GM18907 (cell line): ENCODE data around the gene CCDC91.

ENCODE experiments used
- ATAC-seq: cut with Tn5 transposase; IDR thresholded peaks from one replicate; pipeline ENCODE4 v1.9.1; 2021; ENCODE audit warnings: mild to moderate bottlenecking, moderate library complexity; ENCODE audit not compliant: unreplicated experiment

The CCDC91 gene

GRCh38 chr12:28513983-28514382 lies 323.7 kb downstream of the CCDC91 start:
- ATAC-seq: no peak

DNA sequence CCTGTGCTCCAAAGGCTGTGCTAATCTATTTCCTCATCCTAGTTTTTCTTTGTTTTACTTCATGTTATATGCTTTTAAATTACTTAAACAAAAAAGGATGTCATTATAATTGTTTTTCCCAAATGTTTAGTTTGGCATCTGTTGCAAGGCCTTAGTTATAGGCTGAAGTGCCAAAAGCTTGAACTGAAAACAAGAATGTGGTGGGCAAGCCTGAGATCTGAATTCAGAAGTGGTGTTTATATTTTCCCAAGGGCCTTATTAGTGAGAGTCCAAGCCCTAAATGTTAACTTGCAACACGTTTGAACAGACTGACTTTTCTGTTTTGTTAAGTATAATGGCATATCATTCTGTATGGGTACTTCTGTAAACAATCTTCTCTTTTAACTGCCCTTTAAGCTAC lies 326.8 kb downstream of the CCDC91 start:
- ATAC-seq: no peak

DNA sequence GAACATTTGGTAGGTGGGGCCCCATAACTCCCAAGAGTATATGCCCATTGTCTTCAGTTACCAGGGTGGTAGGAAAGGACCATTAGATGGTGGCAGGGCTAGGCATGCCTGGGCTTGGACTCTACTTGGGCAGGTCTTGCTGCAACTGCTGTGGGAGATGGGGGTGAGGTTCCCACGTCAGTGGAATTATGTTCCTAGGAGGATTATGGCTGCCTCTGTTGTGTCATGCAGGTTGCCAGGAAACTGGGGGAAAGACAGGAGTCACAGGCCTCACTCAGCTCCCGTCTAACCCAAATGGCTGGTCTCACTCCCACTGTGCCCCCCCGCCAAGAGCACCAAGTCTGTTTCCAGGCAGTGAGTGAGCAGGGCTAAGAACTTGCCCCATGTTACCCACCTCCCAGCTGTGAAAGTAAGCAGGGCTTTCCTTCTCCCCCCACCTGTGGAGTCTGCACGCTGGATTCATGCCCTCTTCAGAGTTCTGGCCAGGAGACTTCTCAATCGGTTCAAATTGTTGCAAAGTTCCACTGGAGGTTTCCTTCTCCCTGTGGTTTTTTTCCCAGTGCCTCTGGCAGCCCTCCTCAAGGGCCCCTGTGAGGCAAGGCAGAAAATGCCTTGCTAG lies 337.5 kb downstream of the CCDC91 start:
- ATAC-seq: no peak

DNA sequence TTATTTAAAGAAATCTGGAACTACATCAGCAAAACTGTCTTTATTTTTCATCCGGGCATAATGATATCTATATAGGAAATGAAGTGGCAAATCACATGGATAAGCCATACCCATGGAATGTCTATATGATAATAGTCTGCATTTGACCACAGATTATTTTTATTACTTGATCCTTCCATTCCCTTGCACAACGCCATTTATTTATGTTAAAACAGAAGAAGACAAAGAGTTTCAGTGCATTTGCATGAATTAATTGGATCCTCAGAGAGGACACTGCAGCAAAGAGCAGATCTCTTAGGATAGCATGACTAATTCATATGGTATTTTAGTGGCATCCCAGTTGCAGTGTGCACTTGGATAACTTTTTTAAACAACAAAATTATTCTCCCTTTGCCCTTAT lies 345.0 kb downstream of the CCDC91 start:
- no peak for ATAC-seq

GRCh38 chr12:28536088-28536487 lies 345.8 kb downstream of the CCDC91 start:
- ATAC-seq: no peak

GRCh38 chr12:28537474-28537873 lies 347.2 kb downstream of the CCDC91 start:
- no peak for ATAC-seq

GRCh38 chr12:28539691-28540323 lies 349.6 kb downstream of the CCDC91 start:
- no peak for ATAC-seq

- ATAC-seq: no peak
Measured at GRCh38 chr12:28540324-28540714, 350.1 kb downstream of the CCDC91 start.

DNA sequence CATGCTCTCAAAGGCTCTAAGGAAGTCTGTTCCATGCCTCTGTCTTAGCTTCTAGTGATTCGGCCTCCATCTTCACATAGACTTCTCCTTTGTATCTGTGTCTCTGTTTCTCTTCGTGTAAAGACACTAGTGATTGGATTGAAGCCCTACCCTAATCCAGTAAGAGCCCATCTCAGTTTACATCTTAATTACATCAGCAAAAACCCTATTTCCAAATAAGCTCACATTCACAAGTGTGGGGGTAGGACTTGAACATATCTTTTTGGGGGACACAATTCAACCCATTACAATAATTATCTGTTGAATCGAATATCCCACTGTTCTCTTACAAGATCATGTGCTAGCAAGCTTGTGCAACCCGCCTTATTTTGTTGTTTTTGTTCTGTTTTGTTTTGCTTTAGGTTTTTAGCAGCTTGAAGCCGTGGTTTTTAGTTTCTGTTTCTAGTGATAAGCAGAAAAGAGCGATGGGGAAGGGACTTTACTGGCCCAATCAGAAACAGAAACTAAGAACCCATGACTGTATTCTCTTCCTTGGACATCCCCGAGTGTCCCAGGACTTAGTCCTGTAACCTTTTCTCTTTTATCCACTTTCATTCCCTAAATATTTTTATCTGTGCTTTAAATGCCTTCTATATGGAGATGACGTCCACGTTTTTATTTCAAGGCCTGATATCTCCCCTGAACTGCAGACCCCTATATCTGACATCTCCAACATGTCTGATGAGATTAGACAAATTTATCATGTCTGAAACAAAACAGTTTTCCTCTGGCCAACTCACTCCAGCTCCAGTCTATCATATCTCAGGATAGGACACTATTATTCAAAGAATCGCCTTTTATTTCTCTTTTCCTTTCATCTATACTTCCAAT lies 353.0 kb downstream of the CCDC91 start:
- peak; percentile 64 for ATAC-seq

- no peak for ATAC-seq
Measured at GRCh38 chr12:28550757-28551704, 360.8 kb downstream of the CCDC91 start.

GRCh38 chr12:28552251-28552970 lies 362.2 kb downstream of the CCDC91 start:
- no peak for ATAC-seq

DNA sequence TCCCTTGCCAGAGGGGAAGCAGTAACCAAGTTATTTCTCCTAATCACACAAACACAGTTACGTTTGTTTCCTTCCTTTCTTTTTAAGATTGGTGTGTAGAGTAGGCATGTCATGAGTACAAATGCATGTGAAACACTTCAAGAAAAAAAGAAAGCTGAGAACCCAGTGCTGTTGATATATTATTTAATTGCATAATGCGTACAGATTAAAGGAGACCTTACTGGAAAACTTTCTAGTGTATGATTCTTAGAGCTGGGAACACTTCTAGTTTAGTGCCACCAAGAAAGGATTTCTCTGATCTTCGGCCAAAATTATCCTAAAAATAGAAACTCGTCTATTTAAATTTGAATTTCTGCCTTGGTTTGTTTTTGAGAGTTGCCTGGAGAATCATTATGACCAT lies 365.5 kb downstream of the CCDC91 start:
- no peak for ATAC-seq

- ATAC-seq: no peak
Measured at GRCh38 chr12:28558250-28558649, 368.0 kb downstream of the CCDC91 start.

DNA sequence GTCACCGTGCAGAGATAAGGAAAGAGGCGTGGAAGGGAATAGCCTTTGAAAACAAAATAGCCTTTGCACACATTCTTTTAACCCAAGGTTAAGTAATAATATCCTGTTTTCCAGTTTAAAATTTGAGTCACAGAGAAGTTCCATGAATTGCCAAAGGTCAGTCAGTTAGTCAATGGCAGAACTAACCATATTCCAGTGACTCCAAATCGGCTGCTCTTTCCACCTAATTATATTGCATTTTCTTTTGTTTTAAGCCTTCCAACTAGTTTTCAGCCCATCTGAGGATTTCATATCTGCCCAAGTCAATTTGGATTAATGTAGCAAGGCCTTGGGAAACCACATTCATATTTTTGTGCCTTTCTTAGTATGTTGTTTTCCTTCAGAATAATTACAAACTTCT lies 373.0 kb downstream of the CCDC91 start:
- no peak for ATAC-seq

DNA sequence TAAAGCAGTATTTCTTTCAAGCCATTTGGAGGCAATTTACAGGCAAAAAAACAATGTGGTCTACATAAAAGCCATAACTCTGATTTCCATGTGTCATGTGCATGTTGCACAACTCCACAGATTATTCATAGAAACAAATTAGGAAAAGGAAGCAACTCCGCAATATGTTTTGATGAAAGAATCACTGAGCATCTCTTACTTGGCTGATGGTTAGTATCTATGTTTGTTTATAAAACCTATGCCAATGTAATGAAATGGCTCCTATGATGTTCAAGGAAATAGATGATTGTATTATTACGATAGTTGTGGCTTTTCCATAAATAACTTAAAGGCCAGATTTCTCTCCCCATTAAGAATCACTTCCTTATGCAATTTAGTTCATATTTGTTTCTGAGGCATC lies 373.7 kb downstream of the CCDC91 start:
- no peak for ATAC-seq

- no peak for ATAC-seq
Measured at GRCh38 chr12:28568118-28568517, 377.9 kb downstream of the CCDC91 start.

- ATAC-seq: no peak
Measured at GRCh38 chr12:28568704-28569103, 378.4 kb downstream of the CCDC91 start.

- ATAC-seq: no peak
Measured at GRCh38 chr12:28569698-28570411, 379.6 kb downstream of the CCDC91 start.

- ATAC-seq: no peak
Measured at GRCh38 chr12:28570811-28571210, 380.6 kb downstream of the CCDC91 start.
